Osteocyte (in vitro differentiated cells): ENCODE results near the gene DCLRE1C. TPM values are rescaled to one million over a fixed set of nuclear protein-coding genes. Genes with fewer than 3 reads are reported as not detected.
"Not testable (repeated sequence)": the region's sequence is repeated elsewhere in the genome, so short reads cannot be mapped to it uniquely, and the experiment has no call there.

Source experiments
- DNase-seq: peaks from one replicate; pipeline ENCODE4 v3.0.0; 2021; ENCODE audit warnings: mixed read lengths; ENCODE audit not compliant: unreplicated experiment; ENCODE audit errors: extremely low spot score
- H3K27ac Mint-ChIP-seq: one replicate; pipeline ENCODE4 v1.8.0; 2021; ENCODE audit warnings: mild to moderate bottlenecking, mixed read lengths; ENCODE audit not compliant: unreplicated experiment
- H3K27me3 Mint-ChIP-seq: one replicate; pipeline ENCODE4 v1.8.0; 2021; ENCODE audit warnings: mixed read lengths; ENCODE audit not compliant: unreplicated experiment
- H3K36me3 Mint-ChIP-seq: one replicate; pipeline ENCODE4 v1.8.0; 2021; ENCODE audit warnings: mixed read lengths; ENCODE audit not compliant: unreplicated experiment
- H3K4me1 Mint-ChIP-seq: one replicate; pipeline ENCODE4 v1.8.0; 2021; ENCODE audit warnings: mixed read lengths; ENCODE audit not compliant: unreplicated experiment
- H3K4me3 Mint-ChIP-seq: one replicate; pipeline ENCODE4 v1.8.0; 2021; ENCODE audit warnings: mild to moderate bottlenecking, moderate library complexity, mixed read lengths; ENCODE audit not compliant: unreplicated experiment
- H3K9me3 Mint-ChIP-seq: one replicate; pipeline ENCODE4 v1.8.0; 2021; ENCODE audit warnings: mixed read lengths; ENCODE audit not compliant: unreplicated experiment
- total RNA-seq: library from RNA; stranded (reverse); gene quantifications from 2 replicates; pipeline ENCODE4 v1.2.1, GENCODE V29; 2021
- TF ChIP-seq, protein P1 (sequence below): fragments of 200-600 bp; sonication (generic); IDR thresholded peaks from 2 replicates; pipeline ENCODE4 v1.5.0; 2021; ENCODE audit warnings: antibody characterized with exemption, mild to moderate bottlenecking, moderate library complexity

DCLRE1C gene
- total RNA-seq, 1 donor from 2014 or later = 9.3 TPM

DNA sequence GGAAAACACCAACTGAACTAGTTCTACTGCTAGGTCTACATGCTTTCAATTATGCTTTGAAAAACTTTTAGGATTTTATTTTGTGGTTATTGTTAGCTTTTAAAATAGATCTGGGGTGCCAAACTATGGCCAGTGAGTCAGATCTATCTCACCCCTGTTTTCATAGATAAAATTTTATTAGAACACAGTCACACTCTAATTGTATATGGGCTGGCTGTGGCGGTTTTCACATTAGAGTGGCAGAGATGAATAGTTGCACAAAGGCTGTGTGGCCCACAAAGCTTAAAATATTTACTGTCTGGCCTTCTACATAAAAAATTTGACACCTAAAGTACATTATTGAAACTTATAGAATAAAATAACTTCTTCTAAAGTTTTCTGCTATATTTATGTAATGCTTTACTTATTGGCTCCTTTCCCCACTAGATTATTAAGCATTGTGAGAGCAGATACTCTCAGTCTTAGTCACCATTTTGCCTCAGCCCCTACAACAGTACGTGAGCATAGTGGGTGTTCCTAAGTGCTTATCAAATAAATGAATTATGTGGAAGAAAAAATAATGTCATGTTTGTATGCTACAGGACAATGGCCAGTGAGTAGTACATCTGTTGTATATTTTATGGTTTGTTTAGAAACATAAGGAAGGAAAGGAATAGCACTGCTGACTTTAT lies 80.7 kb downstream of the DCLRE1C start:
- TF ChIP-seq, protein P1, sequence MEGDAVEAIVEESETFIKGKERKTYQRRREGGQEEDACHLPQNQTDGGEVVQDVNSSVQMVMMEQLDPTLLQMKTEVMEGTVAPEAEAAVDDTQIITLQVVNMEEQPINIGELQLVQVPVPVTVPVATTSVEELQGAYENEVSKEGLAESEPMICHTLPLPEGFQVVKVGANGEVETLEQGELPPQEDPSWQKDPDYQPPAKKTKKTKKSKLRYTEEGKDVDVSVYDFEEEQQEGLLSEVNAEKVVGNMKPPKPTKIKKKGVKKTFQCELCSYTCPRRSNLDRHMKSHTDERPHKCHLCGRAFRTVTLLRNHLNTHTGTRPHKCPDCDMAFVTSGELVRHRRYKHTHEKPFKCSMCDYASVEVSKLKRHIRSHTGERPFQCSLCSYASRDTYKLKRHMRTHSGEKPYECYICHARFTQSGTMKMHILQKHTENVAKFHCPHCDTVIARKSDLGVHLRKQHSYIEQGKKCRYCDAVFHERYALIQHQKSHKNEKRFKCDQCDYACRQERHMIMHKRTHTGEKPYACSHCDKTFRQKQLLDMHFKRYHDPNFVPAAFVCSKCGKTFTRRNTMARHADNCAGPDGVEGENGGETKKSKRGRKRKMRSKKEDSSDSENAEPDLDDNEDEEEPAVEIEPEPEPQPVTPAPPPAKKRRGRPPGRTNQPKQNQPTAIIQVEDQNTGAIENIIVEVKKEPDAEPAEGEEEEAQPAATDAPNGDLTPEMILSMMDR = no peak
- Mint-ChIP-seq H3K27ac (no peak overlapping the region), H3K36me3 (peaks cover 13% of the 10 kb centered on the region), H3K4me1 (peaks cover 11% of the 10 kb centered on the region), H3K27me3 (no peaks in the 10 kb centered on the region), H3K4me3 (no peak overlapping the region), H3K9me3 (no peaks in the 10 kb centered on the region)
- no peak for DNase-seq

- H3K27me3 Mint-ChIP-seq, H3K27ac Mint-ChIP-seq: not testable (repeated sequence)
- peaks cover 22% of the 10 kb centered on the region for H3K36me3 Mint-ChIP-seq
These were observed 89.0 kb downstream of the DCLRE1C start for GRCh38 chr10:14864871-14865270.

DNA sequence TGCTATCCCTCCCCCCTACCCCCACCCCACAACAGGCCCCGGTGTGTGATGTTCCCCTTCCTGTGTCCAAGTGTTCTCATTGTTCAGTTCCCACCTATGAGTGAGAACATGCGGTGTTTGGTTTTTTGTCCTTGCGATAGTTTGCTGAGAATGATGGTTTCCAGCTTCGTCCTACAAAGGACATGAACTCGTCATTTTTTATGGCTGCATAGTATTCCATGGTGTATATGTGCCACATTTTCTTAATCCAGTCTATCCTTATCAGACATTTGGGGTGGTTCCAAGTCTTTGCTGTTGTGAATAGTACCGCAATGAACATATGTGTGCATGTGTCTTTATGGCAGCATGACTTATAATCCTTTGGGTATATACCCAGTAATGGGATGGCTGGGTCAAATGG lies 89.4 kb downstream of the DCLRE1C start:
- DNase-seq, H3K27me3 Mint-ChIP-seq, H3K27ac Mint-ChIP-seq, H3K4me3 Mint-ChIP-seq, H3K4me1 Mint-ChIP-seq, H3K9me3 Mint-ChIP-seq: not testable (repeated sequence)
- H3K36me3 Mint-ChIP-seq = peaks cover 19% of the 10 kb centered on the region

More at GRCh38 chr10:14864871-14865270, 89.0 kb downstream of the DCLRE1C start:
- DNase-seq, H3K4me1 Mint-ChIP-seq, H3K9me3 Mint-ChIP-seq, H3K4me3 Mint-ChIP-seq: not testable (repeated sequence)

DNA sequence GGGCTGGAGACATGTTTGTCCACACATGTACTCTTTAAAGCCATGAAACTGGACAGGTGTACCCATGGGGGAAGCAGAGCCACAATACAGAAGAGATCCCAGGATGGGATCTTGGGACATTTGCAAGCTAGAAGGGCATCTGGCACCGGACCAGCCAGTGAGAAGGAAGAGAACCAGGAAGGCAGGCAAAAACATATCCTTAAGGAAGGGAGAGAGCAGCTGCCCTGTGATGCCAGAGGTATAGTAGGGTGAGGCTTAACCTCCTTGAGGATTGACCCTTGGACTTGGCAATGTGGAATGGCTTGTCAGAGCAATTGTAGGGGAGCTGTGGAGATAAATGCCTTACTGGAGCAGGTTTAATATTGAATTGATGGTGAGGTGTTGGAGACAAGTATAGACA lies 93.1 kb downstream of the DCLRE1C start:
- no peak overlapping the region for H3K4me3 Mint-ChIP-seq
- TF ChIP-seq, protein P1 = no peak
- no peak for DNase-seq
- peak overlapping the region; percentile 15 for H3K27ac Mint-ChIP-seq
- peaks cover 18% of the 10 kb centered on the region for H3K36me3 Mint-ChIP-seq
- no peaks in the 10 kb centered on the region for H3K4me1 Mint-ChIP-seq
- H3K27me3 Mint-ChIP-seq = no peaks in the 10 kb centered on the region
- no peaks in the 10 kb centered on the region for H3K9me3 Mint-ChIP-seq

GRCh38 chr10:14859775-14860174 lies 94.1 kb downstream of the DCLRE1C start:
- H3K27ac Mint-ChIP-seq = peak overlapping the region; percentile 29
- DNase-seq = no peak
- H3K4me3 Mint-ChIP-seq = no peak overlapping the region
- no peaks in the 10 kb centered on the region for H3K9me3 Mint-ChIP-seq
- TF ChIP-seq, protein P1 = no peak
- peaks cover 17% of the 10 kb centered on the region for H3K36me3 Mint-ChIP-seq
- H3K4me1 Mint-ChIP-seq = no peaks in the 10 kb centered on the region
- no peaks in the 10 kb centered on the region for H3K27me3 Mint-ChIP-seq

DNA sequence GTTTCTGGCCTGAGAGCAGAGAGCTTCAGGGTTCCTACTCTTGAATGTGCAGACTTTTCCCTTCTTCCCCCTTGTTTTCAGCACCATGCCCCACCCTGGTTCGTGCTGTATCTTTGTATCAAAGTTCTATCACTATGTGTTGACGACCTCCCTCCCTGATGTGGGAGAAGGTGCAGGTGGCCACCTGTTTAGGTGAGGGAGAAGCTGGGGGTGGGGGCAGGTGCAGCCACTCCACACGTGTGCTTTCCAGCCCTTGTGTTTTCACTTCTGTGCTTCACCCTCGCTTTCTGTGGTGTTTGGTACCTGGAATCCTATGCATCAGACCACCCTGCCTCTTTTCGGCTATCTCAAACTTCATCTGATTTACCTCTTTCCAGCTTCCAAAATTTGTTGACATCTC lies 94.9 kb downstream of the DCLRE1C start:
- Mint-ChIP-seq H3K9me3 (no peaks in the 10 kb centered on the region), H3K36me3 (peaks cover 23% of the 10 kb centered on the region), H3K4me1 (no peaks in the 10 kb centered on the region), H3K27me3 (no peaks in the 10 kb centered on the region), H3K27ac (no peak overlapping the region), H3K4me3 (no peak overlapping the region)
- DNase-seq = no peak
- TF ChIP-seq, protein P1 = no peak
